ENCODE measurements around the gene NFATC2. TPM values are rescaled to one million over a fixed set of nuclear protein-coding genes. Genes with fewer than 3 reads are reported as not detected.

The NFATC2 gene
- total and polyA plus RNA-seq, 2 experiments from 2014 or later: 0.52 to 0.59 TPM

GRCh38 chr20:51438136-51438535 is 104.4 kb downstream of the NFATC2 start:
- Histone ChIP-seq H3F3A (replicated peaks; ENCODE audit: low read depth) (no peaks in the 10 kb centered on the region), H3K27me3 (ENCODE audit: insufficient read depth) (no peaks in the 10 kb centered on the region), H3K4me2 (no peak overlapping the region), H3K79me2 (replicated peaks; ENCODE audit: insufficient read depth) (no peaks in the 10 kb centered on the region), H4K20me1 (replicated peaks; ENCODE audit: insufficient read depth) (no peaks in the 10 kb centered on the region), H3K4me1 (ENCODE audit: insufficient read depth) (no peaks in the 10 kb centered on the region; the same call in 1 of the 2 replicates), H3K27ac (ENCODE audit: low read depth) (no peak overlapping the region), H3K4me3 (no peak overlapping the region), H2AFZ (no peak overlapping the region), H3K9me2 (ENCODE audit: insufficient read depth) (peaks cover 15% of the 10 kb centered on the region; the same call in 1 of the 2 replicates), H3K36me3 (ENCODE audit: insufficient read depth) (no peaks in the 10 kb centered on the region)
- no peak for TF ChIP-seq JUNB (IDR thresholded peaks at IDR 0.05; ENCODE audit: unreplicated experiment)
- no peak for TF ChIP-seq CREB1 (CRISPR knock-in tag; IDR thresholded peaks at IDR 0.05; ENCODE audit: low read depth)
- TF ChIP-seq EZH2 (IDR thresholded peaks at IDR 0.05; ENCODE audit: low read depth, unreplicated experiment): no peak
- no peak for TF ChIP-seq ZNF462 (CRISPR knock-in tag; IDR thresholded peaks at IDR 0.05)
- Mint-ChIP-seq H3K9me3 (no peaks in the 10 kb centered on the region), H3K27ac (no peak overlapping the region), H3K4me3 (no peak overlapping the region), H3K36me3 (ENCODE audit: low read depth) (no peaks in the 10 kb centered on the region), H3K4me1 (peaks cover 6% of the 10 kb centered on the region; the same call in 1 of the 3 replicates), H3K27me3 (ENCODE audit: insufficient read depth, low read depth, poor library complexity) (no peaks in the 10 kb centered on the region)
- no peak for ATAC-seq
- DNase-seq (ENCODE audit: low spot score): no peak

GRCh38 chr20:51437182-51437924 is 105.2 kb downstream of the NFATC2 start:
- no peak overlapping the region for H3K4me2 ChIP-seq
- ATAC-seq (no peak), DNase-seq (ENCODE audit: low spot score) (no peak)
- no peaks in the 10 kb centered on the region for H3K27me3 ChIP-seq (ENCODE audit: insufficient read depth)
- Mint-ChIP-seq H3K4me1 (peaks cover 6% of the 10 kb centered on the region; the same call in 1 of the 3 replicates), H3K4me3 (no peak overlapping the region), H3K27ac (no peak overlapping the region; the same call in 1 of the 2 replicates), H3K27me3 (ENCODE audit: insufficient read depth, low read depth, poor library complexity) (no peaks in the 10 kb centered on the region), H3K9me3 (no peaks in the 10 kb centered on the region), H3K36me3 (ENCODE audit: low read depth) (no peaks in the 10 kb centered on the region)
- H3K36me3 ChIP-seq (ENCODE audit: insufficient read depth): no peaks in the 10 kb centered on the region
- no peaks in the 10 kb centered on the region for H4K20me1 ChIP-seq (replicated peaks; ENCODE audit: insufficient read depth)
- no peaks in the 10 kb centered on the region; the same call in 1 of the 2 replicates for H3K4me1 ChIP-seq (ENCODE audit: insufficient read depth)
- no peaks in the 10 kb centered on the region for H3K79me2 ChIP-seq (replicated peaks; ENCODE audit: insufficient read depth)
- no peaks in the 10 kb centered on the region for H3F3A ChIP-seq (replicated peaks; ENCODE audit: low read depth)
- no peak overlapping the region for H3K4me3 ChIP-seq
- H3K27ac ChIP-seq (ENCODE audit: low read depth): no peak overlapping the region
- H2AFZ ChIP-seq: no peak overlapping the region
- H3K9me2 ChIP-seq (ENCODE audit: insufficient read depth): peaks cover 15% of the 10 kb centered on the region; the same call in 1 of the 2 replicates
- TF ChIP-seq CREB1 (CRISPR knock-in tag; IDR thresholded peaks at IDR 0.05; ENCODE audit: low read depth) (no peak), ZNF331 (CRISPR knock-in tag; IDR thresholded peaks at IDR 0.05; ENCODE audit: low read depth) (no peak), NANOG (IDR thresholded peaks at IDR 0.05; ENCODE audit: borderline replicate concordance) (no peak)
